GM19023 (cell line): ENCODE measurements around the gene APEH.

Experiments used
- ATAC-seq: cut with Tn5 transposase; IDR thresholded peaks from one replicate; pipeline ENCODE4 v1.9.1; 2021; ENCODE audit warnings: mild to moderate bottlenecking, moderate library complexity; ENCODE audit not compliant: unreplicated experiment

The APEH gene

GRCh38 chr3:49650177-49650576, 24.0 kb upstream of the APEH start:
- ATAC-seq = no peak

- ATAC-seq = no peak
Measured at GRCh38 chr3:49650637-49651036, 23.5 kb upstream of the APEH start.

- ATAC-seq = no peak
Measured at GRCh38 chr3:49652218-49652902, 21.8 kb upstream of the APEH start.

GRCh38 chr3:49652903-49653415, 21.2 kb upstream of the APEH start:
- no peak for ATAC-seq

- ATAC-seq = no peak
Measured at GRCh38 chr3:49653621-49654020, 20.5 kb upstream of the APEH start.

- no peak for ATAC-seq
Measured at GRCh38 chr3:49654176-49654825, 19.9 kb upstream of the APEH start.

- ATAC-seq = no peak
Measured at GRCh38 chr3:49654955-49655556, 19.1 kb upstream of the APEH start.

- ATAC-seq = no peak
Measured at GRCh38 chr3:49655731-49656285, 18.3 kb upstream of the APEH start.

GRCh38 chr3:49656541-49657112, 17.5 kb upstream of the APEH start:
- no peak for ATAC-seq

GRCh38 chr3:49657208-49657915, 16.8 kb upstream of the APEH start:
- no peak for ATAC-seq

- ATAC-seq = no peak
Measured at GRCh38 chr3:49658711-49659110, 15.4 kb upstream of the APEH start.

GRCh38 chr3:49659756-49660155, 14.4 kb upstream of the APEH start:
- no peak for ATAC-seq

- no peak for ATAC-seq
Measured at GRCh38 chr3:49661281-49661680, 12.9 kb upstream of the APEH start.

GRCh38 chr3:49662021-49662420, 12.1 kb upstream of the APEH start:
- ATAC-seq = no peak

- no peak for ATAC-seq
Measured at GRCh38 chr3:49662720-49663413, 11.3 kb upstream of the APEH start.

- ATAC-seq = no peak
Measured at GRCh38 chr3:49663831-49664230, 10.3 kb upstream of the APEH start.

- ATAC-seq = no peak
Measured at GRCh38 chr3:49664300-49664699, 9.9 kb upstream of the APEH start.

GRCh38 chr3:49665822-49666519, 8.2 kb upstream of the APEH start:
- no peak for ATAC-seq

- no peak for ATAC-seq
Measured at GRCh38 chr3:49666592-49666991, 7.6 kb upstream of the APEH start.
